ENCODE data around the gene CCDC171. TPM values are rescaled to one million over a fixed set of nuclear protein-coding genes. Genes with fewer than 3 reads are reported as not detected.

Gene CCDC171
- total RNA-seq, 2 donors from 2014 or later = 0.52 to 1.5 TPM

DNA sequence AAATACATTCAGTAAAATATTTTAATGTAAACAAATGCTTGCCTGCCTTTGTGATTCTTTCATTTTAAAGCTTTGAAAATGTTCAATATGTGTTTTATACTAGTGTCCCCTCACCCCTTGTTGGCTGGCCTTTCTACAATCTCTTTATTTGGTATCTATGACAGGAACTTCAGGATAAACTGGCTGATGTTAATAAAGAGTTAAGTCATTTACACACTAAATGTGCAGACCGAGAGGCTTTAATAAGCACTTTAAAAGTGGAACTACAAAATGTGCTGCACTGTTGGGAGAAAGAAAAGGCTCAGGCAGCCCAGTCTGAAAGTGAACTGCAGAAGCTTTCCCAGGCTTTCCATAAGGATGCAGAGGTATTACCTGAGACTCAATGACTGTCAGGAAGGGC, 171.8 kb downstream of the CCDC171 start:
- H3K4me1 Mint-ChIP-seq = peaks cover 3% of the 10 kb centered on the region

DNA sequence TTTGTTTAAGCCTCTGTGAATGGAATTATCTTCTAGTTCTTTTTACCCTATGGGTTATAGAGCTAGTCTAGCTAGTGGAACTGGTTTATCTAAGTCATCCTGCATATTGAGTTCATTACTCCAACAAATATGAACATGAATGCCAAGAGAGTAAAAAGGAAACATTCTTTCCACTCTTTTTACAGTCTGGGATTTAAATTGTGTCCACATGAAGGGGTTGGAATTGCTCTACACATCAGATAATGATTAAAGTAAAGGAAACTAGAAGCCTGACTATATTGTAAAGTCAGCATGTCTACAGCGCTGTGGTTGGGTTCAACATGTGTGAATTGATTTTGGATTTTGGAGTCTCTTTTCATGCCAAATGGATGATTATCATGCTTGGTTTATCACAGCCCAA, 173.1 kb downstream of the CCDC171 start:
- H3K9me3 ChIP-seq (ENCODE audit: control insufficient read depth, low read length, poor library complexity, severe bottlenecking) = no peaks in the 10 kb centered on the region
- H3K27me3 Mint-ChIP-seq = no peaks in the 10 kb centered on the region
- H3K36me3 Mint-ChIP-seq (ENCODE audit: low read depth) = no peaks in the 10 kb centered on the region
- DNase-seq (no peak), ATAC-seq (no peak)
- H3K4me3 Mint-ChIP-seq = no peak overlapping the region
- no peak overlapping the region for H3K27ac Mint-ChIP-seq
- peaks cover 3% of the 10 kb centered on the region for H3K4me1 Mint-ChIP-seq

More for the DNA sequence above, 171.8 kb downstream of the CCDC171 start:
- no peak overlapping the region for H3K27ac Mint-ChIP-seq
- no peaks in the 10 kb centered on the region for H3K27me3 Mint-ChIP-seq
- no peaks in the 10 kb centered on the region for H3K9me3 ChIP-seq (ENCODE audit: control insufficient read depth, low read length, poor library complexity, severe bottlenecking)
- no peak overlapping the region for H3K4me3 Mint-ChIP-seq
- H3K36me3 Mint-ChIP-seq (ENCODE audit: low read depth) = no peaks in the 10 kb centered on the region
- DNase-seq (no peak), ATAC-seq (no peak)

DNA sequence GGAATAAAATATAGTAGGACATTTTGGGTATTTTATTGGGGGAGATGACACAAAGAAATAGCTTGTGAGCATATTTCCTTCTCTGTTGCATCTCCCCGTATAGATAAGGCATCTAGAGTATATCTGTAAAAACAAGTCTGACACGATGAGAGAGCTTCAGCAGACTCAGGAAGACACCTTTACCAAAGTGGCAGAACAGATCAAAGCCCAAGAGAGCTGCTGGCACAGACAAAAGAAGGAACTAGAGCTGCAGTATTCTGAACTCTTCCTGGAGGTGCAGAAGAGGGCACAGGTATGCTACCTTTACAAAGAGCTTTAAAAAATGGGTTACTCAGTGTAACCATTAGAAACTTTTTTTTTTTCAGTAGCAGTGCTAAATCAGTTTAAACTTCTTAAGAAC, 176.7 kb downstream of the CCDC171 start:
- H3K36me3 Mint-ChIP-seq (ENCODE audit: low read depth) = no peaks in the 10 kb centered on the region
- H3K27ac Mint-ChIP-seq = no peak overlapping the region
- no peaks in the 10 kb centered on the region for H3K9me3 ChIP-seq (ENCODE audit: control insufficient read depth, low read length, poor library complexity, severe bottlenecking)
- no peak for ATAC-seq
- no peak for DNase-seq
- H3K4me1 Mint-ChIP-seq = peaks cover 3% of the 10 kb centered on the region
- H3K27me3 Mint-ChIP-seq = no peaks in the 10 kb centered on the region
- no peak overlapping the region for H3K4me3 Mint-ChIP-seq

DNA sequence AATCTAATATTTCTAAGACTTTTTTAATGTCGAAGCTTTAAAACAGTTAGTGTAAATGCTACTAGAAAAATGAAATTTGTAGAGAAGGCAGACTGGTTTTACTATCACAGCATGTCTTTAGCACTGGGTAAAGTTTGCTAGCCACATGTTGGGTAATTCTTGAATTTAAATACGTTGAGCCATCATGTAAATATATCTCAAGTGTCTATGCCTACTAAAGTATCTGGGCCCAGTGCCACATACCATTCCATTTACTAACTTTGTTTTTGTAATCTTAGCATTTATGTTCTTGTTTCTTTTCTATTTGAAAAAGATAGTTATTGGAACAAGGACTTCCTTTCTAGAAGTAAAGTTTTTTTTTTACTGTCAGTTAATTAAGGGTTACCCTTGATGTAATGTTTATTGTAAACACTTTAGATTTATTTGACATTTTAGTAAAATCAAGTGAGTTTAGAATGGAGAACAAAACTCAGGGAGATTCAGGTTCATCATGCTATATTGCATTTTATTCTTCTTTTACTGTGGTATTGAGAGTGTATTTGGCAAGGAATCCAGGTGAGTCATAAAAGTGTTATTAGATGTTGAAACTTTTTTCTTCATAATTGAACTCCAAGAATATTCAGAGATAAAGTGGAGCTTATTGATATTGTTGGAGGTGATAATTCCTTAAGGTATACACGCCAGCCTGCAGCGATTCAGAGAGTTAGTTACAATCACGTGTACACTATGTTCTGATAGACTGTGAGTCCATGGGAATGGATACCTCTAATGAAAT, 182.4 kb downstream of the CCDC171 start:
- DNase-seq (no peak), ATAC-seq (no peak)
- H3K36me3 Mint-ChIP-seq (ENCODE audit: low read depth) = no peaks in the 10 kb centered on the region
- no peaks in the 10 kb centered on the region for H3K27me3 Mint-ChIP-seq
- H3K4me1 Mint-ChIP-seq = no peaks in the 10 kb centered on the region
- H3K9me3 ChIP-seq (ENCODE audit: control insufficient read depth, low read length, poor library complexity, severe bottlenecking) = no peaks in the 10 kb centered on the region
- no peak overlapping the region for H3K27ac Mint-ChIP-seq
- H3K4me3 Mint-ChIP-seq = no peak overlapping the region

DNA sequence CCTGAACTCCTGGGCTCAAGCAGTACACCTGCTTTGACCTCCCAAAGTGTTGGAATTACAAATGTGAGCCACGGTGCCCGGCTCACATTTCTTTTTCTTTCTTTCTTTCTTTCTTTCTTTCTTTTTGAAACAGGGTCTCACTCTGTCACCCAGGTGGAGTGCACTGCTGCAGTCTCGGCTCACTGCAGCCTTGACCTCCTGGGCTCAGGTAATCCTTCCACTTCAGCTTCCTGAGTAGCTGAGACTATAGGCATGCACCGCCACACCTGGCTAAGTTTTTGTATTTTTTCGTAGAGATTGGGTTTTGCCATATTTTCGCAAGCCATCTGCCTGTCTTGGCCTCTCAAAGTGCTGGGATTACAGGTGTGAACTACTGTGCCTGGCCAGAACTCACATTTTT, 183.7 kb downstream of the CCDC171 start:
- ATAC-seq = no peak
- H3K36me3 Mint-ChIP-seq (ENCODE audit: low read depth) = no peaks in the 10 kb centered on the region
- no peaks in the 10 kb centered on the region for H3K27me3 Mint-ChIP-seq
- H3K27ac Mint-ChIP-seq = no peak overlapping the region
- DNase-seq = no peak
- H3K4me1 Mint-ChIP-seq = no peaks in the 10 kb centered on the region
- no peaks in the 10 kb centered on the region for H3K9me3 ChIP-seq (ENCODE audit: control insufficient read depth, low read length, poor library complexity, severe bottlenecking)
- H3K4me3 Mint-ChIP-seq = no peak overlapping the region

DNA sequence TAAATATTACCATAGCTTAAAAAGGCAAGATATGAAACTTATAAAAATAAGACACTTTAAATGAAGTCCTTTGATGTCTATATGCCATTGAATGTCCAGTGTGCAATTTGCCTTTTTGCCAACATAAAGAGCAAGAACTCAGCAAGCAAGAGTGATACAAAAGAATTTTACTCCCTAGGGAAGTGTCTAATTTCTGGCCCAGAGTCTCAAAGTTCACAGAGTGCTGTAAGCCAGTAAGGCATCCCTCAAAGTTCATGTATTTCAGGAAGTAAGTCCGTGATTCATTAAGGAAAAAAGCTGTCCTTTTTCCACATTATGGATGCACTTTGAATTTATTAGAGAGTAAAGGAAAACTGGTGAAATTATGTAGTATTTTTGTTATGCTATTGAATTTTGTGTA, 185.2 kb downstream of the CCDC171 start:
- Mint-ChIP-seq H3K4me1 (no peaks in the 10 kb centered on the region), H3K27ac (no peak overlapping the region)

DNA sequence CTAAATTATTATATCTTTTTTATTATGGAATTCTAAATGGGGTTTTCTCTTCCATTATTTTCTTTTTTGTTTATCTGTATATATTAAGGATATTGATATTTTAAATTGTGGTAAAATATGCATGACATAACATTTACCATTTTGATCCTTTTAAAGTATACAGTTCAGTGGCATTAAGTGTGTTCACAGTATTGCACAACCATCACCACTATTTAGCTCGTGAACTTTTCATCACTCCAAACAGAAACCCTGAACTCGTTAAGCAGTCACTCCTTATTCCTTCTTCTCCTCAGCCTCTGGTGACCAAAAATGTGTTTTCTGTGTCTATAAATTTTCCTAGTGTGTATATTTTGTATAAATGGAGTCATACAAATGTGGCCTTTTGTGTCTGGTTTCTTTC, 188.2 kb downstream of the CCDC171 start:
- H3K4me1 Mint-ChIP-seq = no peaks in the 10 kb centered on the region
- no peak overlapping the region for H3K4me3 Mint-ChIP-seq
- ATAC-seq (no peak), DNase-seq (no peak)
- no peaks in the 10 kb centered on the region for H3K27me3 Mint-ChIP-seq
- H3K27ac Mint-ChIP-seq = no peak overlapping the region
- H3K9me3 ChIP-seq (ENCODE audit: control insufficient read depth, low read length, poor library complexity, severe bottlenecking) = no peaks in the 10 kb centered on the region
- H3K36me3 Mint-ChIP-seq (ENCODE audit: low read depth) = no peaks in the 10 kb centered on the region

More for the DNA sequence above, 185.2 kb downstream of the CCDC171 start:
- no peak for DNase-seq
- H3K27me3 Mint-ChIP-seq = no peaks in the 10 kb centered on the region
- no peak for ATAC-seq
- H3K36me3 Mint-ChIP-seq (ENCODE audit: low read depth) = no peaks in the 10 kb centered on the region
- no peaks in the 10 kb centered on the region for H3K9me3 ChIP-seq (ENCODE audit: control insufficient read depth, low read length, poor library complexity, severe bottlenecking)
- H3K4me3 Mint-ChIP-seq = no peak overlapping the region

DNA sequence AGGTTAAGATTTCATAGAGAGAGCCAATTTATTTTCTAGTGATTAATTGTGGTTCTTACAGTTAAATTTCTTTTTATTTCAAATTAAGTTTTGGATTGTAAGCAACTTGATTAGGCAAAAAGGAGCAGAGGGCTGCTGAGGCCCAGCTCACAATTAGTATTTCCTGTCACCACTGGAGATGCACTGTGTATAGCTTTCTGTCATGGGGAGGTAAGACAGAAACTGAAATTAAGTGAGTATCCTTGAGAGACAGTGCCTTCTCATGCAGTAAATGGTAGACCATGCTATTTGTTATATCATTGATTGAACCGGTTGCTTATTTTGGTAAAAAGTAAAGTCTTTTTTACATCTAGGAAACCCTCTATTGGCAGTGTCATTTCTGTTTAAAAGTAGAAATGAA, 190.7 kb downstream of the CCDC171 start:
- no peak for ATAC-seq
- Mint-ChIP-seq H3K27me3 (no peaks in the 10 kb centered on the region), H3K36me3 (ENCODE audit: low read depth) (no peaks in the 10 kb centered on the region), H3K4me3 (no peak overlapping the region), H3K27ac (no peak overlapping the region), H3K4me1 (no peaks in the 10 kb centered on the region)
- no peak for DNase-seq
- no peaks in the 10 kb centered on the region for H3K9me3 ChIP-seq (ENCODE audit: control insufficient read depth, low read length, poor library complexity, severe bottlenecking)

DNA sequence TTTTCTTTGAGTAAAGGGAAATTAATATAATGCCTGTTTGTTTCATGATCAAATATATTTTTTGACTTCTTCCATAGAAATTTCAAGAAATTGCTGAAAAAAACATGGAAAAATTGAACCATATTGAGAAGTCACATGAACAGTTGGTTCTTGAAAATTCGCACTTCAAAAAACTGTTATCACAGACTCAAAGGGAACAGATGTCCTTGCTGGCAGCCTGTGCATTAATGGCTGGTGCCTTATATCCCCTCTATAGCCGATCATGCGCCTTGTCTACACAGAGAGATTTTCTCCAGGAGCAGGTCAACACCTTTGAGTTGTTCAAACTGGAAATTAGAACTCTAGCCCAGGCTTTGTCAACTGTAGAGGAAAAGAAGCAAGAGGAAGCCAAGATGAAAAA, 191.4 kb downstream of the CCDC171 start:
- H3K27me3 Mint-ChIP-seq = no peaks in the 10 kb centered on the region
- DNase-seq (no peak), ATAC-seq (no peak)
- no peaks in the 10 kb centered on the region for H3K9me3 ChIP-seq (ENCODE audit: control insufficient read depth, low read length, poor library complexity, severe bottlenecking)
- H3K36me3 Mint-ChIP-seq (ENCODE audit: low read depth) = no peaks in the 10 kb centered on the region
- no peak overlapping the region for H3K4me3 Mint-ChIP-seq
- H3K27ac Mint-ChIP-seq = no peak overlapping the region
- H3K4me1 Mint-ChIP-seq = no peaks in the 10 kb centered on the region

DNA sequence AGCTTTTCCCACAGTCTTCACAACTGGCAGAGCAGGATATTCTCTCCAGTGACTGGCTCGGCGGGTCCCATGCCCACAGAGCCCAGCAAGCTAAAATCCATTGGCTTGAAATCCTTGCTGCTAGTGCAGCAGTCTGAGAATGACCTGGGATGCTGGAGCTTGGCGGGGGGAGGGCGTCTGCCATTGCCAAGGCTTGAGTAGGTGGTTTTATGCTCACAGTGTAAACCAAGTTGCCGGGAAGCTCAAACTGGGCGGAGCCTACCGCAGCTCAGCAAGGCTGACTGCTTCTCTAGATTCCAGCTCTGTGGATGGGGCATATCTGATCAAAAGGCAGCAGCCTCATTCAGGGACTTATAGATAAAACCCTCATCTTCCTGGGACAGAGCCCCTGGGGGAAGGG, 194.1 kb downstream of the CCDC171 start:
- no peaks in the 10 kb centered on the region for H3K36me3 Mint-ChIP-seq (ENCODE audit: low read depth)
- no peak overlapping the region for H3K27ac Mint-ChIP-seq
- no peaks in the 10 kb centered on the region for H3K9me3 ChIP-seq (ENCODE audit: control insufficient read depth, low read length, poor library complexity, severe bottlenecking)
- H3K4me3 Mint-ChIP-seq = no peak overlapping the region
- no peaks in the 10 kb centered on the region for H3K4me1 Mint-ChIP-seq
- DNase-seq (no peak), ATAC-seq (no peak)
- H3K27me3 Mint-ChIP-seq = no peaks in the 10 kb centered on the region

DNA sequence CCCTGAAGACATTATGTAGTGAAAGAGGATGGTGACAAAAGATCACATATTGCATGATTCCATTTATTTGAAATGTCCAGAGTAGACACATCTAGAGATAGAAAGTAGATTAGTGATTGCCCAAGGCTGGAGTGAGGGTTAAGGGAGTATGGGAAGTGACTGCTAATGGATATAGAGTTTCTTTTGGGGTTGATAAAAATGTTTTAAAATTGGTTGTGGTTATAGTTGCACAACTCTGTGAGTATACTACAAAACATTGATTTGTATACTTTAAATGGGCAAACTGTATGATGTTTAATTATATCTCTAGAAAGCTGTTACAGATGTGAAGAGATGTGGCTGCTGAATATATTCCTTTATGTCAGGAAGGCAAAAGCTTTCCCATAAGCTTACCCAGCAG, 202.8 kb downstream of the CCDC171 start:
- no peaks in the 10 kb centered on the region for H3K9me3 ChIP-seq (ENCODE audit: control insufficient read depth, low read length, poor library complexity, severe bottlenecking)
- Mint-ChIP-seq H3K4me3 (no peak overlapping the region), H3K27ac (no peak overlapping the region), H3K4me1 (no peaks in the 10 kb centered on the region), H3K27me3 (no peaks in the 10 kb centered on the region), H3K36me3 (ENCODE audit: low read depth) (no peaks in the 10 kb centered on the region)
- no peak for DNase-seq
- no peak for ATAC-seq

DNA sequence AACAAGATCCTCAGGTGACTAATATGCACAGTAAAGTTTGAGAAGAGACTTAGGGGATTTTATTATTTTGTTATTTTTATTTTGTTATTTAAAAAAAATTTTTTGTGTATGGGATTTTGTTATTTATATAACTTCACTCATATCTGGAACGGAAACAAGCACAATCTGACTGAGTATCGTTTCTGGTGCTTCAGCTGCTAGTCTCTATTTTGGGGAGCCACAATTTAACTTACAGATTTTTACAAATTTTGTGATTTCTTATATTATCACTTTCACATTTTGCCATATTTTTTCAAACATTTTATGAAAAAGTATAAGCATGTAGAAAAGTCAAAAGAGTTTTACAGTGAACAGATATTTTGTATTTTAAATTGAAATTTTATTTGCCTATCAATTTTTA, 208.7 kb downstream of the CCDC171 start:
- no peak overlapping the region for H3K27ac Mint-ChIP-seq
- H3K27me3 Mint-ChIP-seq = no peaks in the 10 kb centered on the region
- no peak for DNase-seq
- no peaks in the 10 kb centered on the region for H3K9me3 ChIP-seq (ENCODE audit: control insufficient read depth, low read length, poor library complexity, severe bottlenecking)
- no peak overlapping the region for H3K4me3 Mint-ChIP-seq
- no peak for ATAC-seq
- no peaks in the 10 kb centered on the region for H3K4me1 Mint-ChIP-seq
- no peaks in the 10 kb centered on the region for H3K36me3 Mint-ChIP-seq (ENCODE audit: low read depth)

DNA sequence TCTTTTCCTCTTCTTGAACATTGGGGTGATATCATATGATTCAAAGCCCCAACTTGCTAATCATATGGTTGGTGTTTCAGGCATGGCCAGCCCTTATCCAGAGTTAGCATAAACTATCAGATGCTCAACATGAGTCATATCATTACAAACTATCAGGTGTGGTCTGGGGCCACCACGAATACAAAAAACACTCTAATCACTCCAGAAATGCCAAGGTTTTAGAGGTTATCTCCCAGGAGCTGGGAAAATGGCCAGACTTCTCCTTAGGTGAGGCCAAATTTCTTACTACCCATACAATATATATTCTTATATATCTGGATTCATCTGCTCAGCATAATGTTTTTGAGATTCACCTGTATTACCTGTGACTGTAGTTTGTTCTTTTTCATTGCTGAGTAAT, 210.5 kb downstream of the CCDC171 start:
- H3K27ac Mint-ChIP-seq = no peak overlapping the region
- H3K4me3 Mint-ChIP-seq = no peak overlapping the region
- no peak for ATAC-seq
- H3K27me3 Mint-ChIP-seq = no peaks in the 10 kb centered on the region
- no peaks in the 10 kb centered on the region for H3K4me1 Mint-ChIP-seq
- H3K36me3 Mint-ChIP-seq (ENCODE audit: low read depth) = no peaks in the 10 kb centered on the region
- H3K9me3 ChIP-seq (ENCODE audit: control insufficient read depth, low read length, poor library complexity, severe bottlenecking) = no peaks in the 10 kb centered on the region
- DNase-seq = no peak

DNA sequence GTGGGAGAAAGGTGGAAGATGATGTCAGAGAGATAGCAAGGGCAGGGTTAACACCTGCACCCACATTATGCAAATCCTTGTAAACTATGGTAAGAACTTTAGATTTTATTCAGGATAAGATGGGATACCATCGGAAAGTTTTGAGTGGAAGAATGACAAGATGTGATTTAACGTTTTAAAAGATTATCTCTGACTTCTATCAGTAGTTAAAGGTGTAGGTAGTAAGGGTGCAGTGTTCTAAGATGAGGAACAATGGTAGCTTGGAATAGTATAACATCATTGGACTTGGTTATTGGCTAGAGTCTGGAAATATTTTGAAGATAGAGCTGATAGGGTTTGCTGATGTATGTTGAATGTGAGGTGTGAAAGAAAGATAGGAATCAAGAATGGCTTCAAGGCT, 211.3 kb downstream of the CCDC171 start:
- no peaks in the 10 kb centered on the region for H3K9me3 ChIP-seq (ENCODE audit: control insufficient read depth, low read length, poor library complexity, severe bottlenecking)
- Mint-ChIP-seq H3K27ac (no peak overlapping the region), H3K36me3 (ENCODE audit: low read depth) (no peaks in the 10 kb centered on the region), H3K27me3 (no peaks in the 10 kb centered on the region), H3K4me1 (no peaks in the 10 kb centered on the region), H3K4me3 (no peak overlapping the region)
- no peak for ATAC-seq
- no peak for DNase-seq
